ENCODE results near the gene CLSTN2. TPM values are rescaled to one million over a fixed set of nuclear protein-coding genes. Genes with fewer than 3 reads are reported as not detected.
A peak's percentile ranks its signal among the peaks of the same experiment; 100 is the strongest.

CLSTN2 gene
- total and polyA plus RNA-seq, 5 donors from 2014 or later = not detected

DNA sequence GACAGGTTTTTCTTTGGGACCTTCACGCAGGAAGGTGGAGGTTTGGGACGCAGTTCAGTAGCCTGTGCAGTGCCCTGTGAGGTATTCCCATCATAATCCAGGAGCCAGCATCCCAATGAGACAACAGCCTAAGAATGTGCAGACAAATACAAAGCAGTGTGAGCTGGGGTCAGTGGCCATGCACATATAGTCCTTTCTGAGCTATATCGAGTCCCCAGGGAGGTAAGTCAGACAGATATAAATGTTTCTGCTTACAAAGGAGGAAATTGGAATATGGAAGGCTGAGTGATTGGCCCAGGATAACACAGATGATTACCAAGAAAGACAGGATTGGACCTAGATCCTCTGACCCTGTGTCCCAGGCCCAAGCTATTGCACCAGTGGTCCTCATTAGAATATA is 526.3 kb downstream of the CLSTN2 start:
- no peaks in the 10 kb centered on the region for H3K4me1 ChIP-seq (ENCODE audit: control insufficient read depth, insufficient read depth, low read length, poor library complexity, severe bottlenecking)
- H3K4me1 Mint-ChIP-seq = no peaks in the 10 kb centered on the region
- H3K27me3 Mint-ChIP-seq = no peaks in the 10 kb centered on the region
- H3K36me3 ChIP-seq (ENCODE audit: control insufficient read depth, insufficient read depth, low read length) = no peaks in the 10 kb centered on the region
- no peak overlapping the region for H3K27ac ChIP-seq (ENCODE audit: insufficient read depth, low read length, poor library complexity, severe bottlenecking)
- H3K36me3 Mint-ChIP-seq = no peaks in the 10 kb centered on the region
- no peak for ATAC-seq (ENCODE audit: low read depth in 2 of 2)
- no peak overlapping the region for H3K4me3 Mint-ChIP-seq
- H3K4me3 ChIP-seq (ENCODE audit: low read depth, low read length) = no peak overlapping the region
- DNase-seq = no peak
- H3K27ac Mint-ChIP-seq = no peak overlapping the region
- peaks cover 0 to 3% (median 0%) of the 10 kb centered on the region in 7 donors for H3K9me3 Mint-ChIP-seq
- no peaks in the 10 kb centered on the region for H3K27me3 ChIP-seq (ENCODE audit: control insufficient read depth, insufficient read depth, low read length)
- H3K9me3 ChIP-seq (ENCODE audit: control insufficient read depth in 2 of 2, low read length in 2 of 2) = no peaks in the 10 kb centered on the region

DNA sequence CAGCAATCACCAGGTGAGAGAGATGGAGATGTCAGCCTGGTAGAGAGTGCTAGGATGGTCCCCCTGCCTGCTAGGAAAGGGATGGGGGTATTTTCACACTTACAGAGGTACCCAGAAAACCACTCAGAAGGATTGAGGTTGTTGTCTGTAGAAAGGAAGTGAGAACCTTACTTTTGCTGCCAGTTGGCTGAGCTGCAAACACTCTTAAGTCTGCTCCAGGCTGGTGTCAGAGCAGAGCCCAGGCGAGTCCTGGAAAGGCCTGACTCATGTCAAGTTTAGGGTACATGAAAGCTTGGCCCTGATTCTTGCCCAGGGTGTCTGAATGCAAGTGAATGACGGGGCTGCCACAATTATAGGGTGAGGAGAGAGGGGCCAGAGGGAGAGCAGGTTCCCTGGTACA is 528.4 kb downstream of the CLSTN2 start:
- no peaks in the 10 kb centered on the region for H3K4me1 ChIP-seq (ENCODE audit: control insufficient read depth, insufficient read depth, low read length, poor library complexity, severe bottlenecking)
- no peak overlapping the region for H3K27ac Mint-ChIP-seq
- no peaks in the 10 kb centered on the region for H3K4me1 Mint-ChIP-seq
- ATAC-seq (ENCODE audit: low read depth in 2 of 2) = no peak
- no peak overlapping the region for H3K27ac ChIP-seq (ENCODE audit: insufficient read depth, low read length, poor library complexity, severe bottlenecking)
- H3K36me3 Mint-ChIP-seq = no peaks in the 10 kb centered on the region
- H3K27me3 ChIP-seq (ENCODE audit: control insufficient read depth, insufficient read depth, low read length) = no peaks in the 10 kb centered on the region
- no peaks in the 10 kb centered on the region for H3K27me3 Mint-ChIP-seq
- no peak overlapping the region for H3K4me3 Mint-ChIP-seq
- peaks cover 0 to 3% (median 0%) of the 10 kb centered on the region in 7 donors for H3K9me3 Mint-ChIP-seq
- no peaks in the 10 kb centered on the region for H3K9me3 ChIP-seq (ENCODE audit: control insufficient read depth in 2 of 2, low read length in 2 of 2)
- H3K4me3 ChIP-seq (ENCODE audit: low read depth, low read length) = no peak overlapping the region
- DNase-seq = no peak
- no peaks in the 10 kb centered on the region for H3K36me3 ChIP-seq (ENCODE audit: control insufficient read depth, insufficient read depth, low read length)

DNA sequence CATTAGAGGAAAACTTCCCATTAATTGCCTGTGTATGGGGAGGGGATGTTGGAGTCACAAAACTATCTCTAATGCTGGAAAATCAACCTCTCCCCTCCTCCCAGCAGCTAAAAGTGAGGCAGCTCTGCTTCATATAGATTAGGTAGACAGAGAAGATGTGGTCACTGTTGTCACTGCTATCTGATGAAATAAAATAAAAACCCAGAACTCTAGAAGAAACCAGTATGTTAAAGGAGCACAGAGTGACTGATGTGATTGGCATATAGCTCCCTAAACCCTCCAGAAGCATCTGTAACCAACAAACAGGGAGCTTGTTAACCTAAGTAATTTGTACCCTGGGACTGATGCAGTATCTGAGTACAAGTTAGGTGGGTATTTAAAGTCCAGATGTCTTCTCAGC is 531.0 kb downstream of the CLSTN2 start:
- Histone ChIP-seq H3K9me3 (ENCODE audit: control insufficient read depth in 2 of 2, low read length in 2 of 2) (no peaks in the 10 kb centered on the region), H3K4me3 (ENCODE audit: low read depth, low read length) (no peak overlapping the region), H3K27ac (ENCODE audit: insufficient read depth, low read length, poor library complexity, severe bottlenecking) (no peak overlapping the region), H3K27me3 (ENCODE audit: control insufficient read depth, insufficient read depth, low read length) (no peaks in the 10 kb centered on the region), H3K36me3 (ENCODE audit: control insufficient read depth, insufficient read depth, low read length) (no peaks in the 10 kb centered on the region), H3K4me1 (ENCODE audit: control insufficient read depth, insufficient read depth, low read length, poor library complexity, severe bottlenecking) (no peaks in the 10 kb centered on the region)
- Mint-ChIP-seq H3K9me3 (peaks cover 0 to 3% (median 0%) of the 10 kb centered on the region in 7 donors), H3K27me3 (no peaks in the 10 kb centered on the region), H3K27ac (no peak overlapping the region), H3K4me3 (no peak overlapping the region), H3K4me1 (no peaks in the 10 kb centered on the region), H3K36me3 (no peaks in the 10 kb centered on the region)
- ATAC-seq (ENCODE audit: low read depth in 2 of 2) = no peak
- no peak for DNase-seq

DNA sequence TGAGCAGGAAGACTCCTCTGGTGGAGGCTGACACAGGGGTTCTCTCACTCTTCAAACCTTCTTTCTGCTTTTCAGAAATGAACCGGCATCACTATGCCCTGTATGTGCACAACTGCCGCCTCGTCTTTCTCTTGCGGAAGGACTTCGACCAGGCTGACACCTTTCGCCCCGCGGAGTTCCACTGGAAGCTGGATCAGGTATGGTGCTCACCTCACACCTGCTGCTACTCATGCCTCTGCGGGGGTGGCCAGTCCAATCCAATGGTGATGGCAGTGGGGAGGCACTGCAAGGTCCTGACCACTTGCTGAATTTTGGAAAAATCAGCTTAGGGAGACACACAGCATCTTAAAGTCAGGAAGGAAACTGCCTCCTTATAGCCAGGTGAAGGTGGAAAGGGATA is 531.5 kb downstream of the CLSTN2 start:
- Histone ChIP-seq H3K27me3 (ENCODE audit: control insufficient read depth, insufficient read depth, low read length) (no peaks in the 10 kb centered on the region), H3K27ac (ENCODE audit: insufficient read depth, low read length, poor library complexity, severe bottlenecking) (no peak overlapping the region), H3K4me3 (ENCODE audit: low read depth, low read length) (no peak overlapping the region), H3K9me3 (ENCODE audit: control insufficient read depth in 2 of 2, low read length in 2 of 2) (no peaks in the 10 kb centered on the region), H3K4me1 (ENCODE audit: control insufficient read depth, insufficient read depth, low read length, poor library complexity, severe bottlenecking) (no peaks in the 10 kb centered on the region), H3K36me3 (ENCODE audit: control insufficient read depth, insufficient read depth, low read length) (no peaks in the 10 kb centered on the region)
- Mint-ChIP-seq H3K4me1 (no peaks in the 10 kb centered on the region), H3K27me3 (no peaks in the 10 kb centered on the region), H3K9me3 (peaks cover 0 to 3% (median 0%) of the 10 kb centered on the region in 7 donors), H3K4me3 (no peak overlapping the region), H3K27ac (no peak overlapping the region), H3K36me3 (no peaks in the 10 kb centered on the region)
- DNase-seq (no peak), ATAC-seq (ENCODE audit: low read depth in 2 of 2) (no peak)

DNA sequence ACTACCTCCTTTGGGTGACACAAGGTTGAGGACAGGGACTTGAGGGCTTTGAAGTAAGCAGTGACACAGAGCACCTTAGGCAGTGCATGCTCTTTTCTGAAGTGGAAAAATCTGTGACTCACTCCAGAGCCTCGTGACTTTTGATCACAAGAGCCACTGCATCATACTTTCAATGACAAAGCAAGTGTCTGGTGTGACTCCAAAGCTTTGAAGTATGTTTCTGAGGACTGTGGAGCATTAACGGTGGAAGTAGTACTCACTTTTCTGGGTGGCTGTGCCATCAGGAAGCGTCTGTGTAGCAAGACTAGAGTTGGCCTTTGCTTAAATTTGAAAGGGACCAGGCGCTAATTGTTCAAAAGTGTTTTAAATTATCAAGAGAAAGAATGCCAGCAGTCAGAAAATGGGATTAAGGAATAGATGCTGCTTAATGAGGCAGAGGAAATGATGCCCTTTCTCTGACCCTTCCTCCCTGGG is 532.2 kb downstream of the CLSTN2 start:
- no peaks in the 10 kb centered on the region for H3K27me3 ChIP-seq (ENCODE audit: control insufficient read depth, insufficient read depth, low read length)
- no peaks in the 10 kb centered on the region for H3K4me1 ChIP-seq (ENCODE audit: control insufficient read depth, insufficient read depth, low read length, poor library complexity, severe bottlenecking)
- no peak overlapping the region for H3K4me3 Mint-ChIP-seq
- H3K4me1 Mint-ChIP-seq = no peaks in the 10 kb centered on the region
- H3K27ac Mint-ChIP-seq = no peak overlapping the region
- H3K9me3 ChIP-seq (ENCODE audit: control insufficient read depth in 2 of 2, low read length in 2 of 2) = no peaks in the 10 kb centered on the region
- H3K4me3 ChIP-seq (ENCODE audit: low read depth, low read length) = no peak overlapping the region
- H3K36me3 Mint-ChIP-seq = no peaks in the 10 kb centered on the region
- no peaks in the 10 kb centered on the region for H3K27me3 Mint-ChIP-seq
- no peaks in the 10 kb centered on the region for H3K36me3 ChIP-seq (ENCODE audit: control insufficient read depth, insufficient read depth, low read length)
- H3K27ac ChIP-seq (ENCODE audit: insufficient read depth, low read length, poor library complexity, severe bottlenecking) = no peak overlapping the region
- ATAC-seq (ENCODE audit: low read depth in 2 of 2) (no peak), DNase-seq (peak in 1 of 3 donors; percentile 0)
- peaks cover 0 to 3% (median 0%) of the 10 kb centered on the region in 7 donors for H3K9me3 Mint-ChIP-seq

DNA sequence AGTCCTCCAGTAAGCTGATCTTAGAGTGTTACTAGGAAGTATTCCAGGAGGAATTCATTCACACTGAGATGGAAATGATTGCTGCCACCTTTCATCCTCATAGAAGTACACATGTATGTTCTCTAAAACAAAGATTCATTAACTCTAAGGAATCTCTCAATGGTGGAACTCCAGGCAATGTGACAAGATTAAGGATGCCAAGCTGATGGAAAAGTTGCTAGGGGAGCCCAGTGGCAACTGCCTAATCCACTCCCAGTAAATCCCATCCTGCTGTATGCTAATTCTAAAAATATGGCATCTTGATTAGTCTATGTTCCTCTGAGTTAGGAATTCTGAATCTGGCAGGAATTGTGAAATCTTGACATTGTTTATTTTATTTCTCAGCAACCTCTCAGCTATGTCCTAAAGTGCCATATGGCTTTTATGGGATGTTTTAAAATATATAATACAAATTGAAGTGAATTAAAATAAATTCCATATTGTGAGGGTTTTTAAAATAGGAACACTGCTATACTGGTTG is 532.9 kb downstream of the CLSTN2 start:
- no peak overlapping the region for H3K4me3 ChIP-seq (ENCODE audit: low read depth, low read length)
- peaks cover 0 to 3% (median 0%) of the 10 kb centered on the region in 7 donors for H3K9me3 Mint-ChIP-seq
- no peaks in the 10 kb centered on the region for H3K27me3 ChIP-seq (ENCODE audit: control insufficient read depth, insufficient read depth, low read length)
- no peaks in the 10 kb centered on the region for H3K4me1 ChIP-seq (ENCODE audit: control insufficient read depth, insufficient read depth, low read length, poor library complexity, severe bottlenecking)
- no peak for DNase-seq
- no peak overlapping the region for H3K4me3 Mint-ChIP-seq
- H3K36me3 ChIP-seq (ENCODE audit: control insufficient read depth, insufficient read depth, low read length) = no peaks in the 10 kb centered on the region
- no peak overlapping the region for H3K27ac ChIP-seq (ENCODE audit: insufficient read depth, low read length, poor library complexity, severe bottlenecking)
- ATAC-seq (ENCODE audit: low read depth in 2 of 2) = no peak
- H3K36me3 Mint-ChIP-seq = no peaks in the 10 kb centered on the region
- H3K27me3 Mint-ChIP-seq = no peaks in the 10 kb centered on the region
- no peak overlapping the region for H3K27ac Mint-ChIP-seq
- no peaks in the 10 kb centered on the region for H3K4me1 Mint-ChIP-seq
- no peaks in the 10 kb centered on the region for H3K9me3 ChIP-seq (ENCODE audit: control insufficient read depth in 2 of 2, low read length in 2 of 2)

DNA sequence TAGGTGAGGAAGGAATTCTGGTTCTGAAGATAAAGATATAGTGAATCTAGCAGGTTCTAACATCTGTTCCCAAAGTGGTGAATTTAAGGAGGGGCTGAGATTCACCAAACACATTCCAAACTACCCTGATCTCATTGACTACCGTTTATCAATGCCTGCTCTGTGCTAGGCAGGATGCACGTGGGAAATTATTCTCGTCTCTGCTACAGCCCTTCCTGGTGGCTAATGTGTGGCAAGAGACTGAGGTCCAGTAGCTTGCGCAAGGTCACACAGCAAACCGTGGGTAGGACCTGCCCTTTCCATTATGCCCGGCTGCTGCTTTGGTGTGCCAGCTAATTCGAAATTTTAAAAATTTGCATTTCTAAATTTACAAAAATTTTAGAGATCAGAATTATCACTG is 533.4 kb downstream of the CLSTN2 start:
- Mint-ChIP-seq H3K9me3 (peaks cover 0 to 4% (median 0%) of the 10 kb centered on the region in 7 donors), H3K4me3 (no peak overlapping the region), H3K4me1 (no peaks in the 10 kb centered on the region), H3K36me3 (no peaks in the 10 kb centered on the region), H3K27me3 (no peaks in the 10 kb centered on the region), H3K27ac (no peak overlapping the region)
- no peaks in the 10 kb centered on the region for H3K27me3 ChIP-seq (ENCODE audit: control insufficient read depth, insufficient read depth, low read length)
- H3K36me3 ChIP-seq (ENCODE audit: control insufficient read depth, insufficient read depth, low read length) = no peaks in the 10 kb centered on the region
- H3K27ac ChIP-seq (ENCODE audit: insufficient read depth, low read length, poor library complexity, severe bottlenecking) = no peak overlapping the region
- no peak overlapping the region for H3K4me3 ChIP-seq (ENCODE audit: low read depth, low read length)
- no peak for DNase-seq
- ATAC-seq (ENCODE audit: low read depth in 2 of 2) = no peak
- H3K9me3 ChIP-seq (ENCODE audit: control insufficient read depth in 2 of 2, low read length in 2 of 2) = no peaks in the 10 kb centered on the region
- H3K4me1 ChIP-seq (ENCODE audit: control insufficient read depth, insufficient read depth, low read length, poor library complexity, severe bottlenecking) = no peaks in the 10 kb centered on the region

DNA sequence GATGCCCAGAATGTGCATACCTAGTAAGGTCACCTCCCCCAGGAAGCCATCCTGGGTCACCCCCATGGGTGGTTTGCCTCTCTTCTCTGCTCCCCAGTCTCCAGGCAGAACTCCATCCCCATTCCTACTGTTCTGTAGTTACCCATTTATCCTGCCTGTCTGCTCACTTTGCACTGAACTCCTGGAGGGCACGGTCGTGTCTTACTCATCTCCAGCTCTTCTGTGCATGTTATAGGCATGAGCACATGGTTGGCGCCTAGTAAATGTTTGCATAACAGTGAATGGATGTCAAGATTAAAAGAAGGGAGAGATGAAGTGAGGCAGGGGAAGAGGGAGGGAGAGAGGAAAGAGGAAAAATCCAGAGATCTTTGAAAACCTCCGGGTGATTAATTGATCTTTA is 534.5 kb downstream of the CLSTN2 start:
- no peak overlapping the region for H3K4me3 ChIP-seq (ENCODE audit: low read depth, low read length)
- H3K36me3 Mint-ChIP-seq = no peaks in the 10 kb centered on the region
- ATAC-seq (ENCODE audit: low read depth in 2 of 2) = no peak

More for the DNA sequence above, 534.5 kb downstream of the CLSTN2 start:
- H3K4me3 Mint-ChIP-seq = no peak overlapping the region
- H3K9me3 Mint-ChIP-seq = peaks cover 0 to 4% (median 0%) of the 10 kb centered on the region in 7 donors
- Histone ChIP-seq H3K27ac (ENCODE audit: insufficient read depth, low read length, poor library complexity, severe bottlenecking) (no peak overlapping the region), H3K27me3 (ENCODE audit: control insufficient read depth, insufficient read depth, low read length) (no peaks in the 10 kb centered on the region), H3K36me3 (ENCODE audit: control insufficient read depth, insufficient read depth, low read length) (no peaks in the 10 kb centered on the region), H3K4me1 (ENCODE audit: control insufficient read depth, insufficient read depth, low read length, poor library complexity, severe bottlenecking) (no peaks in the 10 kb centered on the region), H3K9me3 (ENCODE audit: control insufficient read depth in 2 of 2, low read length in 2 of 2) (no peaks in the 10 kb centered on the region)
- no peaks in the 10 kb centered on the region for H3K4me1 Mint-ChIP-seq
- no peak for DNase-seq
- H3K27me3 Mint-ChIP-seq = no peaks in the 10 kb centered on the region
- no peak overlapping the region for H3K27ac Mint-ChIP-seq

Measured in CD4-positive, CD25-positive, alpha-beta regulatory T cell (primary cell).